Activated T-cell treated with anti-CD3 and anti-CD28 coated beads for 4 hours (primary cell): ENCODE measurements around the gene MAGEA11.
"Not testable (repeated sequence)": the region's sequence is repeated elsewhere in the genome, so short reads cannot be mapped to it uniquely, and the experiment has no call there.

Source experiments
- DNase-seq: peaks from one replicate; pipeline ENCODE4 v3.0.0-alpha.2; 2020

MAGEA11 gene

DNA sequence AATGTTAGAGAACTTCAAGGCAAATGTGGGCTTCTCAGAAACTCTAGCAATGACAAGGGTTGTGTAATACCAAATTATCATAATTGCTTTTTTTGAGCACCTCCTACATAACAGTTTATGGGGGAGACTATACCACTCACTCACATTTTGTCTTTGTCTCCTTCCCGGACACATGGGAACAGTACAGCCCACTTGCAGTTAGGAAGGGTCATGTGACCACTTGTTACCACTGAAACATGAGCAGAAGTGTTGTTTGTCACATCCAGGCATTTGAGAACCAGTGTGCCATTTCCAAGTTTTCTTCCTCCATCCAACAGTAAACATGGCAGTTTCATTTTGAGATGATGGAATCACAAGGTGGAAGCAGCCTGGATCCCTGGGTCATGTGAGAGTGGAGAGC, 6.9 kb downstream of the MAGEA11 start:
- DNase-seq = no peak

DNA sequence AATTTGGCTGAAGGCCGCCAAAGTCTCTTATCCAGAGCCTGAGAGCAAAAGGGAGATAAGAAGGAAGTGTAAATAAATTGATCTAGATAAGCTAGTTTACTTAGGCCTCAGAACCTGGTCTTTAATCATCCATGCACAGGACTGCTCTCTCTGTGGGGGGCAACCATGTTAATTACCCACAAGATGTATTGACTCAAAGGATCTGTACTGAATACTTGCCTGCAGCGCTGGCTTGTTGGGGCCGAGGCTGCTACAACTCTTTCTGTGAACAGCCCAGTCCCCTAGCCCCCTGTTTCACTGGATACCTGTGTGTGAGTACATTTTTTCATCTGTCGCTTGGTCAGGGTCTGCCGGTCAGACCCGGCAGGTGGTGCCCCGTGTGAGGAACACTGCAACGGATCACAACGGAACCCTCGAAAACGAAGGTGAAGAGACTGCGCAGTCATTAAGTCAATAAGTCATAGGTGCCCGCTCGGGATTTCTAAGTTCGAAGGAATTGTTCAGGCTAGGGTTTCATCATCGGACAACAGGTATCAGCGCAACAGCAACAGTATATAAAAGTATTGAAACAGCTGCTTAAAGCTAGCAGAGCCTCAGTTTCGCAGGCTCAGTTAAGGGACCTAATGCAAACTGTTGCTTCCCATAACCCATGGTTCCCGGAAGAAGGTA, 8.3 kb downstream of the MAGEA11 start:
- DNase-seq = no peak

DNA sequence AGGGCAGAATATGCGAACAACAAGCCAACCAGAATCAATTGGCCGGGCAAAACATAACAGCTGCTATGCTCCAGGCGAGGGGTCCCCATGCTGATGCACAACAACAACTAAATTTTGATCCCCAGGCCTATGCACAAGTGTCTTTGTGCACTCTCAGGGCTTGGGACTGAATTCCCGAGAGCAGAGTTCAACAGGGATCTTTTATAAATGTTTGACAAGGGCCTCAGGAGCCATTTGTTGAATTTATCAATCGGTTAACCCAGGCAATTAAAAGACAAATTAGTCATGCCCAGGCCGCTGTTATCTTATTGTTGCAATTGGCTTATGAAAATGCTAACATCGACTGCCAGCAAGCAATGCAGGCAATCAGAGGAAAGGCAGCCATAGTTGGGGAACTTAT, 9.4 kb downstream of the MAGEA11 start:
- DNase-seq = not testable (repeated sequence)

DNA sequence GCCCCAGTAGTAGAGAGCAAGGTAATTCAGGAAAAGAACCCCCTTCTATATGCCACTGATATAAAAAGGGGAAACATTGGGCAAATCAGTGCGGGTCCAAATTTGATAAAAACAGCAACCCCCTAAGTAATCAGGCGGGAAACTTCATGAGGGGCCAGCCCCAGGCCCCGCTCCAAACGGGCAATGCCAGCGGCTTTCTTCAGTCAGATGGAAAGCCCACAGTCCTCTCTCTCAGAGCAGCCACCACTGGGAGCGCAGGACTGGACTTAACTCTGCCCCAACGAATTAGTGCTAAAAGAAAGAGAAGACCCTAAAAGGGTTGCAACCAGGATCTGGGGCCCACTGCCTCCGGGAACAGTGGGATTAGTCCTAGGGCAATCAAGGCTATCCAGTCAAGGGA, 9.9 kb downstream of the MAGEA11 start:
- no peak for DNase-seq

DNA sequence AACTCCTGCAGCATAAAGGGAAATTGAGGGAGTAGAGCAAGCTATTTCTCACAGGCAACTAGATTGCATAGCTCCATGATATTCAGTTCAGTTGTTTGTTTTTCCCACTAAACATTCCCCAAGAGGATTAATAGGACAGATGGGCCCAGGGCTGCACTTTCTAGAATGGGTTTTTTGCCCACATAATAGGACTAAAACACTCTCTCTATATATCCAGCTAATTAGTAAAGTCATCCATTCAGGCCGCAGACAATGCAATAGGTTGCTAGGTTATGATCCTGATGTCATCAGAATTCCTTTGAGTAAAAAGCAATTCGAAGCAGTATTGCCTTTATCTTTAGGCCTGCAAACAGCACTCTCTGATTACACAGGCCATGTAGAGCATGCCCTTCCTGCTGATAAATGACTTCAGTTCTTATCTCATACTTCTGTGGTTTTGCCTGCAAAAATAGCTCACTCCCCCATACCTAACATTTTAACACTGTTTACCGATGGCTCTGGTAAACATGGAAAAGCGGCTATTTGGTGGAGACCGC, 11.8 kb downstream of the MAGEA11 start:
- DNase-seq = not testable (repeated sequence)

DNA sequence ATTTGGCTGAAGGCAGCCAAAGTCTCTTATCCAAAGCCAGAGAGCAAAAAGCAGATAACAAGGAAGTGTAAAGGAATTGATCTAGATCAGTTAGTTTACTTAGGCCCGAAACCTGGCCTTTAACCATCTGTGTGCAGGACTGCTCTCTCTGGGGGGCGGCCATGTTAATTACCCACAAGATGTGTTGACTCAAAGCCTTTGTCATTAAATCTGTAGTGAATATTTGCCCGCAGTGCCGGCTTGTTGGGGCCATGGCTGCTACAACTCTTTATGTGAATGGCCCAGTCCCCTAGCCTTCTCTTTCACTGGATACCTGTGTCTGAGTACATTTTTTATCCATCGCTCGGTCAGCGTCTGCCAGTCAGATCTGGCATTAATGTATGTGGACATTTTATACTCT, 15.4 kb downstream of the MAGEA11 start:
- not testable (repeated sequence) for DNase-seq

DNA sequence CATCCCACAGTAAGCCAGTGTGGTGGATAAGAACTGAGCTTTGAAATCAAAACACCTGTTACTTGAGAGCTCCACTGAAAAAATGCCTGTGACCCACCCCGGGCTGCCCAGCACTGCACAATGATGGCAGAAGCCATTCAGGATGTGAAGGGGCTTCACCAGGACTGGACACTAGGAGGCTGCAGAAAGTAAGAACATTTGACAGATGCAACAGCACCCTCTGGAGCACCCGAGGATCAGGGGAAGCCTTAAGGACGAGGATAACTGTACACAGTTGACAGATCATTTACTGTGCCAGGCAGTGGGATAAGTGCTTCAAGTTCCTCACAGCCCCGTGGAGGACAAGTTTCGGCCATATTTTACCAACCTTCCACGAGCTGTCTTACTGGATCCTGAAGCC, 30.4 kb downstream of the MAGEA11 start:
- DNase-seq = not testable (repeated sequence)

DNA sequence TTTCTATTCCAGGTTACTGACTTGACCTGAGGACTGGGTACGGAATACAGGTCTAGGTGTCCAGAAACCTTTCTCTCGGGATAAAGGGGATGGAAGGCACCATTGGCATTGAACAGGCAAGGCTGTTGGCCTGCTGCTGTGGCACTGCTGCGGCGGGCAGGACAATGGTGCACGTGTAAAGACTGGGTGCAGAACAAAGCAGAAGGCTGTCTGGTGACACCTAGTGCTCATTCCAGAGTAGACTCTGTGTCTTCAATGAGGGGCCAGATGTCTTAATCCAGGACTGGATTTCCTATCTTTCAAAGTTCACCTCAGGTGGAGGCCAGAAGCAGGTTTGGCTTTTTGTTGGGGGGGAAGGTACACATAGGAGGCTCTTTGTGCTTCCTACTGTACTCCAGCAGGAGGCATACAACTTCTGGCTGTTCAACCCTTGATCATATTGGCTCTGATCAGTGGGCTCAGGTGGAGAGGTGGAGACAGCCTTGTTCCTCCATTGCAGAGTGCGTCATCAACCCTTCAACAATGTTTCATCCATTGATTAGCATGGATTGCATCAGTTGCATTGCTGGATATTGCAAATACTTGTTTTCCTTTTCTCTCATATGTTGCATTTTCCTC, 34.6 kb downstream of the MAGEA11 start:
- not testable (repeated sequence) for DNase-seq

DNA sequence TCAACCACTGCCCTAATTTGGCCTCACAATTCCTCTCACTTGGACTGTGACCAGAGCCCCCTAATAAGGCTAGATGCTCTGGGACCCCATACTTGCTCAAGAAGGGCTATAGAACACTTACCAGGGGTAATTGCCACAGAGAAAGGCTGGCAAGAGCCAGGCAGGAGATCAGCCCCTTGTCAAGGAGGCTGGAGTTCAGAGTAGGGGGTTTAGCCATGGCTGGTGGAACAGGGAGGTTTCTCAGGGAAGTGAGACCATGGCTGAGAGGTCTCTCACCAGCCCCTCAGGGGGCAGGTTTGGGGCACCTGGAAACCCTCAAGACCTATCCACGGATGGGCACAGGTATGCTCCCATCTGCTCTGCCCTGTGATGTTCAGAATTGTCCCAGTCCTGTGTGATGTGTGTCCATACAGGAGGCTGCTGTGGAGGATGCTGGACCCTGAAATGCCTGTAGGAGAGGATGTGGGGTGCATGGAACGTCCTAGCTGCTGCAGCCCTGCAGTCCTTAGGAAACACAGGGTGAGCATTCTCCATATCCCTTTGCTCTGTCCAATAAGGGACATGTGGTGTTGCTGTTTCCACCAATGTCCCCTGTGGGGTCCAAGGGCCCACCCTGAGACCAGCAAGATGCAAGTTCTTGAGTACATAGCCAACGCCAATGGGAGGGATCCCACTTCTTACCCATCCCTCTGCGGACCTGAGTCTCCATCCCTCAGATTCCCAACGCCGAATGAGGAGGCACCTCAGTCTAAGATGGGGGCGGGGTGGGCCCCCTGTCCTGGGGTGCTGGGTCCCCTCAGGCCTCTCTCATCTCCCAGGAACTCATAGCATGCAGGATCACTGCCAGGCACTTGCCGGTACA, 45.6 kb downstream of the MAGEA11 start:
- DNase-seq = no peak

DNA sequence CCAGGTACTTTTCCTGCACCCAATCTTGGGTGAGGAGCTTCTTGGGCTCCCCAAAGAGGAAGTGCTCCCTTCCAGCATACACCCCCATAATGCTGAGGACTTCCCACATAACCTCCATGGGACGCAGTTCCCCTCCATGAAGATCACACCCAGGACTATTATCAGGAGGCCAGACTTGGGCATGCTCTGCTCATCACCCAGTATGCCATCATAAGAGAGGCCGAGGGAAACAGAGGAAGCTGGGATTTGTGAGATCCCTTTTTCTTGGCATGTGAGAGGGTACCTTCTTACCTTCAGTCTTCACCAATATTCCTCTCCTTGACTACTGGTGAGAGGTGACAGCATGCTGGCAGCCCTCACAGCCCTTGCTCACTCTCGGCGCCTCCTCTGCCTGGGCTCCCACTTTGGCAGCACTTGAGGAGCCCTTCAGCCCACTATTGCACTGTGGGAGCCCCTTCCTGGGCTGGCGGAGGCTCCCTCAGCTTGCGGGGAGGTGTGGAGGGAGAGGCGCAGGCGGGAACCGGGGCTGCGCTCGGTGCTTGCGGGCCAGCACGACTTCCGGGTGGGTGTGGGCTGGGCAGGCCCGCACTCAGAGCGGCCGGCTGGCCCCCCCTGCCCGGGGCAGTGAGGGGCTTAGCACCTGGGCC, 46.3 kb downstream of the MAGEA11 start:
- no peak for DNase-seq

DNA sequence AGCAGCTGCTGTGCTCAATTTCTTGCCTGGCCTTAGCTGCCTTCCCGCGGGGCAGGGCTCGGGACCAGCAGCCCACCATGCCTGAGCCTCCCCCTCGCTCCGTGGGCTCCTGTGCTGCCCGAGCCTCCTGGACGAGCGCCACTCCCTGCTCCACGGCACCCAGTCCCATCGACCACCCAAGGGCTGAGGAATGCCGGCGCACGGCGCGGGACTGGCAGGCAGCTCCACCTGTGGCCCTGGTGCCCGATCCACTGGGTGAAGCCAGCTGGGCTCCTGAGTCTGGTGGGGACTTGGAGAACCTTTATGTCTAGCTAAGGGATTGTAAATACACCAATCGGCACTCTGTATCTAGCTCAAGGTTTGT, 46.8 kb downstream of the MAGEA11 start:
- DNase-seq = not testable (repeated sequence)

DNA sequence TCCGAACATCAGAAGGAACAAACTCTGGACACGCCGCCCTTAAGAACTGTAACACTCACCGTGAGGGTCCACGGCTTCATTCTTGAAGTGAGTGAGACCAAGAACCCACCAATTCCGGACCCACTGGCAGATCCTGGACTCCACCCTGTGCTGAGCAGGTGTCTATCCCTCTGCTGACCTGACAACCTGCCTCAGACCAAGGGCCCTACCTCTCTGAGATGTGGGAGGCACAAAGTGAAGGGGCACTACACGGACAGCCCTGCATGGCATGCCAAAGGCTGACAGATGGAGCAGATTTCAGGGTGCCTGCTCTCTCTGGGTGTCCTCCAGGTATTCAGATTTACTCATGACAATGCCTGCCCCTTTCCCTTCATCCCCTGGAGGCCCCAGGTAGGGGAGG, 48.0 kb downstream of the MAGEA11 start:
- DNase-seq = no peak

DNA sequence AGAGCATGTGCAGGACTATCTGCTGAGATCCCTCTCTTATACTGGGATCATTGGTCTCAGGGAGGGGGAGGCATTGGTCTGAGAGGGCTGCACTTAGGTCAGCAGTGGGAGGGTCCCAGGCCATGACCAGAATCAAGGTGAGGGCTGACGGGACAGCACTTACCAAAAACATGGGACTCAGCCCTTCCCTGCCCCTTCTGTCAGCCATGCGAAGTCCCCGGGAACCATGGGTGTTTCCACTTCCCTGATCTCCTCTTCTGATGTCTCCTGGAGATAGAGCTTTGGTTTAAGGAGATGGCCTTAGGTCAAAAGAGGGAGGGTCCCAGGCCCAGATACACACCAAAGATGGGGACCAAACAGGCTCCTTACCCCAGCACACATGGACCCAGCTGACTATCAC, 49.1 kb downstream of the MAGEA11 start:
- no peak for DNase-seq

DNA sequence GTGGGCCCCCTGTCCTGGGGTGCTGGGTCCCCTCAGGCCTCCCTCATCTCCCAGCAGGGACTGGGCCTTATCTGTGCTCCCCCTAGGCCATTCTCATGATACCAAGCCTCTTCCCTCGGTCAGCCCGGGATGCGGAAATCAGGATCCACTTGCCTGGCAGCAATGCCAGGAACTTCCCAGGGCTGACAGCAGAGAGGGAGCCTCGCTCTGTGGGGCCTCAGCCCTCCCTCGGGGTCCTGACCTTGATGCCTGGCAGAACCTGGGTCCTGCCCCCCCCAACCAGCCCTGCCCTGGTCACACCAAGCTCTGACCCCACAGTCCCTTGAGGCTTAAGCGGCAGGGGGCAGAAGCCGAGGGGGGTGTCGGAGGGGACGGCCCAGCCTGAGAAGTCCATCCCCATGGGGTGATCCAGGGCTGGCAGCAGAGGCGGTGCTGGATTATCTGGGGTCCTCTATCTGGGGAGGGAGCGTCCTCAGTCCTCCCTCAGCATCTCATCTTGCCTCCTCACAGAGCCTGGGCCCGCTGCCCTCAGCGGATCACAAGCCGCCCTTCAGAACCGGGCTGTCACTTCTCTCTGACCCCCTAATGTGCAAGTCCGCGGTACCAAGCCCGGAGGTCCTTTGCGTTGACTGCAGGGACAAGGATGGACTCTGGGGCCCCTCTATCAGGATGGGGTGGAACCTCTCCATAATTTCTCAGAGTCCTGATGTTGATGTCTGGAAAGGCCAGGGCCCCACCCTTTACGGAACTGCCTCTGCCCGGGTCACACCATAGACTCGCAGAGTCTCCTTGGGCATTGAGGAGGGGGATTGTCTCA, 50.2 kb downstream of the MAGEA11 start:
- not testable (repeated sequence) for DNase-seq

DNA sequence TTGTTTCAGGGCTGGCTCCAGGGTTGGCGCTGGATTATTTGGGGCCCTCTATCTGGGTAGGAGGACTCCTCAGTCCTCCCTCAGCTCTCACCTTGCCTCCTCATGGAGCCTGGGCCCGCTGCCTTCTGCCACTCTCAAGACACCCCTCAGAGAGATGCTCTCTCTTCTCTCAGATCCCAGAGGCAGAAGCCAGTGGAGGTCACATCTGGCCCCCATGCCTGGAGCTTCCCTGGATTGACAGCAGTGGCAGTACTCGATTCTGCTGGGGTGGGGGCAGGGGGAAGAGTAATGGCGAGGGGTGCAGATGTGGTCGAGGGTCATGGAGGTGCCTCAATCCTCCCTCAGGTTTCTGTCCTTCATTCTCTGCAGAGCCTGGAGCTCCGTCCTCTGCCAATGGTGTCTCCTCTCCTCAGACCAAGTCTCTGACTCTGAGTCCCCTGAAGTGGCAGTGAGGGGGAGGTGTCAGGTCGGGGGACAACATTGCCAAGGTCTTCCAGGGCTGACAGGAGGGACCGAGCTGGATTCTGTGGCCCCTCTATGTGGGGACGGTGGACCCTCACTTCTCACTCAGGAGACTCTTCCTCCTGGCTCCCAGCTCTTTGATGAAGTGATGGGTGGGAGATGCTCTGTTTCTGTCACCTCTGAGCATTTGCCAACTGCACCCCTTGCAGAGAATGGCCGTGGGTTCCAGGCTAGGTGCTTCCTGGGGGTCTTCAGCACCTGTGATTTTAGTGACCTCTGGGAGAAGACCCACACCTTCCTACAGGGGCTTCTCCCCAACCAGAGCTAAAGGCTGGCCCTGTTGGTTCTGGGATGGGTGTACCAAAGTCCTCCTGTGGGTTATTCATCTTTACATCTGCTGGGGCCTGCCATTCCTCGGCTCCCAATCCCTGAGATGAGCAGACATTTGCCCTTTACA, 51.1 kb downstream of the MAGEA11 start:
- DNase-seq = no peak
